ENCODE results near the gene ASB10.

- TF ChIP-seq POLR2A (IDR thresholded peaks at IDR 0.05) (no peak), POLR2AphosphoS5 (IDR thresholded peaks at IDR 0.05) (no peak), CTCF (IDR thresholded peaks at IDR 0.05) (no peak), EP300 (IDR thresholded peaks at IDR 0.05) (no peak)
Observed at GRCh38 chr7:151192002-151192539, 5.0 kb upstream of the ASB10 start.

Data from sigmoid colon (tissue), 4 donors.